Tongue (tissue), 2 donors: ENCODE results near the gene THAP4. TPM values are rescaled to one million over a fixed set of nuclear protein-coding genes. Genes with fewer than 3 reads are reported as not detected.
A peak's percentile ranks its signal among the peaks of the same experiment; 100 is the strongest.

ENCODE experiments used
- DNase-seq: peaks from one replicate; pipeline ENCODE4 v3.0.0-alpha.2; 2015
- total RNA-seq: library from RNA; depleted of rRNA; stranded (reverse); fragments of >200 nt; gene quantifications from one replicate; pipeline ENCODE4 v1.2.3, GENCODE V29; 2014

The THAP4 gene, protein sequence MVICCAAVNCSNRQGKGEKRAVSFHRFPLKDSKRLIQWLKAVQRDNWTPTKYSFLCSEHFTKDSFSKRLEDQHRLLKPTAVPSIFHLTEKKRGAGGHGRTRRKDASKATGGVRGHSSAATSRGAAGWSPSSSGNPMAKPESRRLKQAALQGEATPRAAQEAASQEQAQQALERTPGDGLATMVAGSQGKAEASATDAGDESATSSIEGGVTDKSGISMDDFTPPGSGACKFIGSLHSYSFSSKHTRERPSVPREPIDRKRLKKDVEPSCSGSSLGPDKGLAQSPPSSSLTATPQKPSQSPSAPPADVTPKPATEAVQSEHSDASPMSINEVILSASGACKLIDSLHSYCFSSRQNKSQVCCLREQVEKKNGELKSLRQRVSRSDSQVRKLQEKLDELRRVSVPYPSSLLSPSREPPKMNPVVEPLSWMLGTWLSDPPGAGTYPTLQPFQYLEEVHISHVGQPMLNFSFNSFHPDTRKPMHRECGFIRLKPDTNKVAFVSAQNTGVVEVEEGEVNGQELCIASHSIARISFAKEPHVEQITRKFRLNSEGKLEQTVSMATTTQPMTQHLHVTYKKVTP
- total RNA-seq: 27.5 TPM

DNA sequence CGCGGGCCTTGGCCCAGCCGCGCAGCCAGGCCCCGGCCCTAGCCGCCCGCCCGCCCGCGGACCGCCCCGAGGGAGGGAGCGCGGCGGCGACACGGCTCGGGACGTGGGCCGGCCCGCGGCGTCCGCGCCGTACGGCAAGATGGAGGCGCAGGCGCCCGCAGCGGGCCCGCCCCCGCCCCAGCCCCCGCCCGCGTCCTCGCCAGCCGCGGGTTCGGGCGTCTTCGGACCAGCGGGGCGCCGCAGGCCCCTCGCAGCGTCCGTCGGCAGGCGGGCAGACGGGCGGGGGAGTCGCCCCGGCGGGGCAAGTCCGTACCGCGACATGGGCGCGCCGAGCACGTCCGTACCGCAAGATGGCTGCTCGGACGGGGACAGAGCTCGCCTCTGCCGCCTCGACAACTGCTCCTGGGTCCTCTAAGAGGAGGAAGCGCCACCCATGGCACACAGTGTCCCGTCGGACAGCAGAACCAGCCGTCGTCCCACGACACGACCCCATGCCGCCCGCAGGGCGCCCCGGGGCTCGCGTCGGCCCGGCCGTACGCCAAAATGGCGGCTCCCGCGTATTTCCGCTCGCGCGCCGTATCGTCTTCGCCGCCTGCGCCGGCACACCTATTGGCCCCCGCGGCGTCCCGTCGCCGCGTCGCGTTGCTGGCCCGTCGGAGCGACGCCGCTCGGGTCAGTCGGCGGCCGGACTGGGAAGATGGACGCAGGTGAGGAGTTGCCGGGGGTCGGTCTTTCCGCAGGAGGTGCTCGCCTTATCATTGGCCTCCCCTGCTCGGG, at the start of gene THAP4, which contains the start of gene ATG4B:
Gene THAP4, minus strand, starts transcription at position 141 of the 777 bp plus-strand sequence. CDS start 141 bp downstream, outside the sequence.
Gene ATG4B, plus strand, starts transcription at position 676 of the 777 bp plus-strand sequence. Its CDS starts 22 bp downstream, at position 698.
- DNase-seq: peak; percentile 94

DNA sequence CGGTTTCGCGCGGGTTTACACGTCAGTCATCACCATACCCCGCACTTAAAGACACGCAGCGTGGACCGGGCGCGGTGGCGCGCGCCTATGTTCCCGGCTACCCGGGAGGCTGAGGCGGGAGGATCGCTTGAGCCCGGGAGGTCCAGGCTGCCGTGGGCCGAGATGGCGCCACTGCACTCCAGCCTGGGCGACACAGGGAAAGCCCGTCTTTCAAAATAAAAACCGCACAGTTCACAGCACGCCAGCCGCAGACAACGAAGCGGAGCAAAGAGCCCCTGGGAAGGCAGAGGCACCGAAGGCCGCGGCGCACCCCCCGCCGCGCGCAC, 49.3 kb upstream of the THAP4 start:
- DNase-seq: no peak

DNA sequence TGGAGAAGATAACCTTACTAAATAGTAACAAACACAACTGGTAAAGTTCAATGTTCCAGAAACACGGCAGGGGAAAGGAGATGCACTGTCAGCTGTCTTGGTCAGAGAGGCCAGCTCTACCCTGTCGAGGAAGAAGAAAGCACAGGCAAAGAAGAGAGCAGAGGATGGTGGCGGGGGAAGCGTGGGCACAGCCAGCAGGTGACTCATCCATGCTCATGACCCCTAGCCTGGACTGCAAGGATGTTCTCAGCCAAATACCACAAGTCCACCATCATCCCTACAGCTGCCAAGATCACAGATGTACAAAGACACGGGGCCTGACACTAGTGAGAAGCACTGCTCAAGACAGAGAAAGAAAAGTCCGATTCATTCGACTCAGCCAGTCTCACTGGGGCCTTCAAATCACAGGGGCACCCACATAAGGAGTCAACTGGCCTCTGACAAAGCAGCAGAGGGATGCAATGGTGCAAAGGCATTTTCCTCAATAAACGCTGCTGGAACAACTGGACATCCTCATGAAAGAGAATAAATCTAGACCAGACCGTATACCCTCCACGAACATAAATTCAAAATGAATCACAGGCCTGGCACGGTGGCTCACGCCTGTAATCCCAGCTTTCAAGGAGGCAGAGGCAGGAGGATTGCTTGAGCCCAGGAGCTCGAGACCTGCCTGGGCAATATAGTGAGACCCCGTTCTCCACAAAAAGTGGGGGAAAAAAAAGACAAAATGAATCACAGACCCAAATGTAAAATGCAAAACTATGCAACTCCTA, 44.1 kb upstream of the THAP4 start:
- no peak for DNase-seq

DNA sequence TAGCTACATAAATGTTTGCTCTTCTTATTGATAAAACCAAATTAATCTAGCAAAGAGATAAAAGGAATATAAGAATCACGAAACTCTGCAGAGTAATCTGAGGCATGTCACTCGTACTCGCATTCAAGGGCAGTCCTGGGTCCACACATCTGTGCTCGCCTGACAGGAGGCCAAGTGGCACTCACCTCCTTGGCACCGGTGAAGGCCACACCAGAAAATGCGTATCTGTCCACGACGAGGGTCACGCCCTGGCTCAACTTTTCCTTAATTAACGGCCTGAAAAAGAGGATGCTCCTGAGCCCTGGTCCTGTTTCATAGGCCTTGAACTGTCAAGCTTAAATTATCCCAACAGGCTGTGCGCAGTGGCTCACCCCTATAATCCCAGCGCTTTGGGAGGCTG, 43.1 kb upstream of the THAP4 start:
- DNase-seq: no peak

DNA sequence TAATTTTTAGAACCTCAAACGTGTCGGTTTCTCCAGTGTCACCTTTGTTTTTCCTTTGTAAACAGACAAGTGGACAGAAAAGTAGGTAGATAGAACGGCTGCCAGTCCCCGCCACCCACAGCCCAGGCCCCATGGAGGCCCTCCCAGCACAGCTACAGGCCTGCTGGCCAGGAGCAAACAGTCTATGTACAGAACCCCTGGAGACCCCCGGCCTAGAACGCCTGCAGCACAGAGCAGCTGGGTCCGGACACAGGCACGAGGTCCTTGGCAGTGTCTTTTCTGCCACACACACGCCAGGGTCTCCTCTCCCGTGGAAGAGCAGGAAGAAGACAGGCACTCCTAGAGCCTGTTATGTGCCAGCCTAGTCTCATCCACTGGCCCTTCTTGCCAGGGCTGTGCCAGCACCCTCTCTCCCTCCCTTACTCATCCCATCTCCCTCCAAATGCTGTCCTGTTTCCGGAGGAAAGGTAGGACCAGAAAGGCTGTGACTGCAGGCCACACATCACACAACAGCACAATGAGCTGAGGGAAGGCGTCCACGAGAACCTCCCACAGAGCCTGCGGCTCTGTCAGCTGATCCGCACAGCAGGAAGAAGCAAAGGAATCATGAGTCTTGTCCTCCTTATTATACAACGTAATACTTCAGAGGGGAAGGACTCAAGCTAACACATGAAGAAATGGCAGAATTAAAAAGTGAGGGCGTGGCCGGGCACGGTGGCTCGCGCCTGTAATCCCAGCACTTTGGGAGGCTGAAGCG, 42.0 kb upstream of the THAP4 start:
- DNase-seq: no peak

DNA sequence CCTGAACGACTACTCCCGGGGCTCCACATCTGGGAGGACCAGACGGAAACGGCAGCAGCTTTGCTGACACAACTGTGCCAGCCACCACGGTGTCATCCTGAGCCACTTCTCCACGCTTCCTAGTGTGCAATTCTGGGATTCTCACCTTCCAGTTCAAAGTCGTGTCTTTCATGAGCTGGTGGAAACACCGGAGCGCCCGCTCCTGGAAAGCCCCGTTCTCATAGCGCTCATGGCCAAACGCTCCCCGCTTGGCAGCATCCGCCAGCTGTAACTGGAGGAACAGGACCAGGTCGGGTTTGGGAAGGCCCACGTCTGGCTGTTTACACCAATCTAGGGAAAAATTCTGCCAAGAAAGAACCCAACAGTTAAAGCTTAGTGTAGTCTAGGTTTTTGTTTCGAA, 41.3 kb upstream of the THAP4 start:
- no peak for DNase-seq

DNA sequence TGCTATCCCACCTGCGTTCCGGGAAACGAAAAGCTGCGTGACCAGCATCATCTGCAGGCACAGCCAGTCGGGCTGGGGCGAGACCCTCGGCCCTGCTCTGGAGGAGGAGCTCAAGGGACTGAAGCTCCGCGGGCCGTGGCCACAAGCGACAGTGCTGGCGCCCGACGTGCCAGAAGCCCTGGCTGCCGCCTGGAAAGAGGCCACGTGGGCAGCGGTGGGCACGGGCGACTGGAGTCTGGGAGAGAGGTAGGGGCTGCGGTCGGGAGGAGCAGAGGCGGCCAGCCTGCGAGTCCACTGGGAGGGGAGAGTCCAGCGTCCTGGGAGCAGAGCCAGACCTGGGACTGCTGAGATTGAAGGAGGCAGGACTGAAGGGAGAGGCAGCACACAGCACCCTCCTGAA, 40.4 kb upstream of the THAP4 start:
- DNase-seq: no peak

DNA sequence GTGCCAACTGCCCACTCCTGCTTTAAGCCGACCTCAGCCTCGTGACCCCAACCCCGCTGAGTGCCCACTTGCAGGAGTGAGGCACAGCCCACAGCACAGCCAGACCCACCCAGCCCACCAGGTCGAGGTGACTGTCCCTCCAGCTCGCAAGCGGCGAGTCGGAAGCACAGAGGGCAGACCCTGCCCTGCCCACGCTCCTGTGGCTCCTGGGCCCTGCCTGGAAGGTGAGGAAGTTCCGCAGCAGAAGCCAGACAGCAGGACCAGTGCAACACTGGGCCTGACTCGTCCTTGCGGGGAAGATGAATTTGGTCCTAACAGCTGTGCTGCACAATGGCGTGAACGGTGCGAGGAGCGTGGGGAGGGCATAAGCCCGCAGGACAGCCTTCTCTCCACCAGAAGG, 39.7 kb upstream of the THAP4 start:
- DNase-seq: no peak

DNA sequence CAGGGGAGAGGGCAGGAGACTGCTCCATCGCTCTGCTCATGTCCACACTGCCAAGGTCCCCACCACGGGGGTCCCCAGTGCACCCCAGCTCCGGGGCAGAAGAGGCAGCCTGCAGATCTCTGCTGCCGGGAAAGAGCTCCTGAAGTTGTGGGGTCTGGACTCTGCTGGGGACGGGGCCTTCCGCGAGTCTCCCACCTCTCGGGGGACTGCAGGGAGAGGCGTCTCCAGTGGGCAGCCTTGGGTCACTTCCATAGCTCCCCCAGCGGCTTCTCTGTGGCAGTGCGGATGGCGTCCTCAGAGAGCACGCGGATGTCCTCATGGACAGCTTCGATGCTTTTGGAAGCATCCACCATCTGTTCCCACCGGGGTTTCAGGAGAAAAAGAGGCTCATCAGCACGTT, 38.9 kb upstream of the THAP4 start:
- no peak for DNase-seq

DNA sequence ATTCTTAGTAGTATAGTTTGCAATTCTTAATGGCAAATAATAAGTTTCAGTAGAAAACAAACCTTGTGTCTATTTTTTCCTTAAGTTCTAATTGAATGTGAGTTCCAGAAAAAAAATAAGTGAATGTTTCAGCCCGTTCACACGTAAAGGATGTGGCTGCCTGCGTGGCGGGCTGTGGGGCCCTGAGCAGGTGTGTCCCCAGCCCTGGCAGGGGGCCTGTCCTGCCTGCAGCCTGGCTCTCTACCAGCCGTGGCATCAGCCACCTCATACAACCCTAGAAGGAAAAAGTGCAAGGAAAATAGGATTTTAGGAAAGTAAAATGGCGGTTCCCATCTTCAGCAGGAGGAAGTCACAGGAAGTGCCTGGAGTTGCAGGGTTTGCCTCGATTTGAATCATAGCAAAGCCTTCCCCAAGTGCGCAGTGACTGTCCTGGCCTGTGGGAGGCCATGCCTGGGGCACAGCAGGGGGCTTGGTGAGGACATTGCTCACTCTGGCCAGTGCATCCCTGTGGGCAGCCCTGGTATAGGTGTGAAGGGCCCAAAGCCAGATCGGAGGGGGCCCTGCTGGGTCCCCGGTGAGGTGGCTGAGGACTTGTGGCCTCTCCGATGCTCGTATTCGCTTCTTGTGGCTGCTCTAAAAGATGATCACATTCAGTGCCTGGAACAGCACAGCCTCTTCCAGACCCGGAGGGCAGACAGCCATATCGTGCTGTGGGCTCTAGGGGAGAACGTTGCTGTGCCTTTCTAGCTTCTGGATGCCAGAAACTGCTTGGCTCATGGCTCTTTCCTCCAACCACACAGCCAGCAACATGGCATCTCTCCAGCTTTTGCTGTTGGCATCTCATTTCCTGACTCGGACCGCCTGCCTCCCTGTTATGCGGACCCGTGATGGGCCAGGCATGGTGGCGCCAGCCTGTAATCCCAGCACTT, 37.1 kb upstream of the THAP4 start:
- DNase-seq: no peak

DNA sequence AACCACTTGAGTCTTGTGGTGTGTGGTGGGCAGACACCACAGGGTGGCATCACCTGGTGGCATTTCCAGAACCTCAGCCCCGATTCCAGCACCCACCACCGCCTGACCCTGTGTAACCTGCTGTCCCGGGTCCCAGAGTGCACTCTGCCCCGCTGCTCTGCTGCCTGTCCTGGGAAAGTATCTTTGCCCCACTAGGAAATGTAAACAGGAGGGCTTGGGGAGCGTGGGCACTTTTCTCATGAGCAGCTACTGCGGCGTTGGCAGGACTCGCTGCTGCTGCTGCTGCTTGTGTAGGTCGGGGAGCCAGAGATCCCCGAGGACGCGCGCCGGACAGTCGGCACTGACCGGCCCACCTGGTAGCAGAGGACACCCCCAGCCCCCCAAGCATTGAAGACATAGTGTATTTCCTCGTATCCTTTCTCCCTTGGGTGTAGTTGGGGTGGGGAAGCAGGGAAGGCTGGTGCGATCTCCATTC, 36.3 kb upstream of the THAP4 start:
- DNase-seq: no peak

DNA sequence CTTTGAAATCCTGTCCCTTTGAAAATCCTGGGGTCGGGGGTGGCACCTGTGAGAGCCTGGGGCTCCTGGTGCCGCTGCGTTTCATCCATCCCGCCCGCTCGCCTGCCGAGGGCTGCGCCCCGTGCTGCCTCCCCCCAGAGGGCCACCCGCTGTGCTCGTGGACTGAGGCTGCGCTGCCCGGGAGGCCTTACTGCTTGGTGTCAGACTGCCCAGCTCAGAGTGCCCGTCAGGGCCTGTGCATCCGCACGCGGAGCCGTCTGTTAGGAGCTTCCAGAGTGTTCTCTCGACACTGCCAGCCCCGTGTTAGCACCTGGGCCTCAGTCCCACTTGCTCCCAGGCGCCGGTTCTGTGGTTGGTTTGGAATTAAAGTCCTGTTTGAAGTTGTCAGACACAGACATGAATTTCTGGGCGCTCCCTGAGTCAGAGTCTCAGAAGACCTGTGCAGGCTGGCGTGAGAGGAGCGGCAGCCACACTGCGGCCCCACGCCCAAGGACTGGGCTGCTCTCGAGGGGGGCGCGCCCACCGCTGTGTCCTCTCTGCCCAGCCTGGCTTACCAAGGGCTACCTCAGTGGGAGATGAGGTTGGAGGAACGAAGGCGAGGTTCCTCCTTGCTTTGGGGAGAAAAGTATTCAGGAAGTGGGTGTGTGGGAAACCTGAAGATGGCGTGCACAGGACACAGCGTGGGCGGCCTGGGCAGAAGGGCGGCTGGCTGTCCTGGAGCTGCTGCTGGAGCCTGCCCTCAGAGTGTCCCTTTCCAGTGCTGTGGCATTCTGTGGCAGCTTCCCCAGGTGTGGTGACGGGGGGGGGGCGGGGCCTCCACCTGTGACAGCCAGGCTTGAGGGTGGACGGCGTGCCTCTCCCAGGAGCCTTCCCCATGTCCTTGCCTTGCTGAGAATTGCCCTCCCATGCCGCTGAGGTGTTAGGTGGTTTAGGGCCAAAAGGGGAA, 35.6 kb upstream of the THAP4 start:
- no peak for DNase-seq

DNA sequence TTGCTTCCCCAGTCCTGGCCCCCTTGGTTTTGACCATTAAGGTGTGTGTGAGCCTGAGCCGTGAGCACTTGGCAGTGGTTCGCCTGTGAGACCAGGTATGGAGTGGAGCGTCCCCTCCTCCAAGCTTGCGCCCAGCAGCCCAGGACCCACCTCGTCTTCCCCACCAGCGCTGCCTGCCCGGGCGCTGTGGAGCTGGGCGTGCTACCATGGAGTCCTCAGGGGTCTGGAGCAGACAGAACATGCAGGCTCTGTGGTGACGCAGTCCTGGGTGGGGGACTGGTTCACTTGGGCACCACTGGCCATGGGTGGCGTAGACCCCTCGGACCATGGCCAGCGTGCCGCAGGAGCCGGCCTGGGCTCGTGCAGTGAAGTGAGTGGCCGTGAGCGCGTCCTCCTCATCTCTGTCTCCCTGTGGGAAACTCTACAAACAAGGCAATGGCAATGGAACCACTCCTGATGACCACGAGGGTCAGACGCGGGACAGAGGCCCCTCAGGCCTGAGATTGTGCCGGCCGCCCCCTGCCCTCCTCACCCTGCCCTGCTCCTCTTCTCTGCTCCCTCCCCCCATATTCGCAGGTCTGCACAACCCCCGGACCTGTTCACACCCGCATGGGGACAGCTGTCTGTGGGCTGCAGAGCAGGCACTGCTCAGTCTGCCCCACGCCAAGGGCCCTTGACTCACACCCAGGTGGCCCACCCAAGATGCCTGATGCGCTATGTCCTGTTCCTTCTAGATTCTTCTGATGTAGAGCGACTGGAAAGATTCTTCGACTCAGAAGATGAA, 34.7 kb upstream of the THAP4 start:
- DNase-seq: no peak

DNA sequence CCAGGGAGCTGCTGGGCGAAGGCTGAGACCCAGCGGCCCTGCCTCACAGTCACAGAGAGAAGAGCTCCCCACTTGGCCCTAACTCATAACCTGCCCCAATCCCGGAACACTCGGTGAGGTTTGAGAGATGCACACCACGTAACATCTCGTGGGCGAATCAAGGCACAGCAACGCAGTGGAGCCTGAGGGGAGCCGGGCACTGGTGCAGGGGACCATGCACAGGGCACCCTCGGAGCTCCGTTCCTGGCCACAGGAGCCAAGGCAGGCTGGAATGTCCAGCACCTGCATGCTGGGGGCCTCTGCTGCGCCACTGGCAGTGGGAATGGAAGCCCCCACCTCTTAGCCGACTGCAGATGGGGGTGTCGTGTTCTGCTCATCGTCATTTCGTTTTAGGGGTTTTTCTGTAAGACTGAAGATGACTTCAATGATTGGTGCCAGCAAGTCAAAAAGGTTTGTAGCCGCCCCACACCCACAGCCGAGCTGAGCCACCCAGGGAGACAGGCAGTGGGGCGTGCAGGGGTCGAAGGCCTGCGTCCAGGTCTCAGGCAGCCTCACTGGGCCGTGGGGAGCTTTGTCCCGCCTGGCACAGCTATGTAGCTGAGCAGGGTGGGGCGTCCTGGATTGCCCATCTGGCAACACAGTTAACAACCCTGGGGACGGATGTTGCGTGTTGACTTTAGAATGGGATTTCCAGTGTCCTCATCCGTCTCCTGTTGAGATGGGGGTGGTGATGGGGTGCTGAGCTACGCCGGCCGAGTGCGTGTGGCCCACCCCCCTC, 33.6 kb upstream of the THAP4 start:
- DNase-seq: no peak

DNA sequence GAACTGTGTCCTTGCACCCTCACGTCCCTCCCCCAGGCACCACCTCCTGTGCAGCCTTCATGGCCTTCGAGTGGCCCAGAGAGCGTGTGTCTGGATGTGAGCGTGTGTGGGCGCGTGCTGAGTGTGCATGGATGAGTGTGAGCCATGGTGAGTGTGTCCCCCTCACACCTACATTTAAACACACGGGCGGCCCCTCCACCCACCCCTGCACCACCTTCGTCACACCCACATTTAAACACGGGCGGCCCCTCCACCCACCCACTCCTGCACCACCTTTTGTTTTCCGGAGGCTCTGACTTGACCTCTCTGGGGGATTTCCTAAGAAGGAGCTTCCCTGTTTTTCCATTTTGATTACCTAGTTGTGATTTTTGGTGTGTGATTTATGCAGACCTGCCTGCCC, 31.9 kb upstream of the THAP4 start:
- DNase-seq: no peak

DNA sequence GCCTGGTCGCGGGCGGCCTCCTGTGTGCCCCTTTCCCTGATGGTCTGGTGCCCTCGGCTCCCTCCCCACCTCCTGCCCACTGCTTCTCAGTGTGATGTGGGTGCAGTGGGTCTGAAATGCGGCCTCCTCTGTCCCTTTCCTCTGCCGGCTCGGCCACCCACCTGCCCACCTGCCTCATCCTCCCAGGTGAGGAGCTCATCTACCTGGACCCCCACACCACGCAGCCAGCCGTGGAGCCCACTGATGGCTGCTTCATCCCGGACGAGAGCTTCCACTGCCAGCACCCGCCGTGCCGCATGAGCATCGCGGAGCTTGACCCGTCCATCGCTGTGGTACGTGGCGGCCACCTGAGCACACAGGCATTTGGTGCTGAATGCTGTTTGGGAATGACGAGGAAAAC, 31.4 kb upstream of the THAP4 start:
- no peak for DNase-seq

DNA sequence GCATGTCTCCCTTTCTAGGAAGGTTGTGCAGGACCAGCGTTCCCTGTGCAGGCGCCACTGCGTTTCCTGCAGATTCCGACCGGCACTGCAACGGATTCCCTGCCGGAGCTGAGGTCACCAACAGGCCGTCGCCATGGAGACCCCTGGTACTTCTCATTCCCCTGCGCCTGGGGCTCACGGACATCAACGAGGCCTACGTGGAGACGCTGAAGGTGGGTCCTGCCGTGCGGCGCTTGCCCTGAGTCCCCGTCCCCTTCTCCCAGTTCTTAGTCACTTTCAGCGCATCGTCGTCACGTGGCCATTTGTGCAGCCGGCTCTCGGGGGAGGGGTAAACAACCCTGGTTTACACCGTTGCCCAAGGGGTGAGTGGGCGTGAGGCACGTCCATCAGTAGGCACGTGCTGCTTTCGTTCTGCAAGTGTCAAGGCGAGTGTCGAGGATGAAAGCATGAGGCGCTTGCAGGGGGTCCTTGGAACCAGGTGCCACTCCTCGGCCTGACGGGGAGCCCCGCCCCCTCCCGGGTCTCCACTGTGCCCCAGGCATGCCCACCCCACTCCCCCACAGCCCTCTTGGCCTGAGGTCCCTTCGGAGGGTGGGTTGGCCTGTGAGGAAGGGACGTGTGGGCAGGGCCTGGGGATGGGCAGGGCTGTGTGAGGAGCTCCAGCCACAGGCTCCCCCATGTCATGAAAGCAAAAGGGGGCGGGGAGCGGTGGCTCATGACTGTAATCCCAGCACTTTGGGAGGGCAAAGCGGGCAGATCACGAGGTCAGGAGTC, 29.9 kb upstream of the THAP4 start:
- DNase-seq: no peak
